Measurements from ENCODE around the gene SRPK2.

DNA sequence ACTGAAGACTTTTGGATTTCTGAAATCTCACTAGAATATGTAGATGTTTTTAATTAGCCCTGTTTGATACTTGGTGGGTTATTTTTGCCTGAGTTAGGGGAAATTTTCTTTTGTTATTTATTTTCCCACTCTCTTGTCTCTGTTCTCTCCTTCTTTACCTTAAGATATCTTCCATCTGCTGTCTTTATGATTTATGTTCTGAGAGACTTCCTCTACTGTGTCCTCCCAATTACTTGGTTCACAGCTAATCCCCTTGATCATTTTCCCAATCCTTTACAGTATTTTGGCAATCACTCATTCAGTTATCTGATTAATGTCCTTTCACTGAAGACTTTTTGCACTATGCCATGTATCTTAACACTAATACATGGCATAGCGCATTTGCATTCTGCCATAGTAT lies 49.5 kb upstream of the SRPK2 start:
- TF ChIP-seq CTCF (IDR thresholded peaks at IDR 0.05; ENCODE audit: poor library complexity, severe bottlenecking): no peak
- TF ChIP-seq TAF1 (IDR thresholded peaks at IDR 0.05; ENCODE audit: low read depth): no peak
- no peak for TF ChIP-seq POLR2AphosphoS5 (IDR thresholded peaks at IDR 0.05)
- TF ChIP-seq EZH2 (IDR thresholded peaks at IDR 0.05; ENCODE audit: borderline replicate concordance, insufficient read depth, low read length, poor library complexity, severe bottlenecking): no peak
- no peak for TF ChIP-seq MXI1 (conservative IDR thresholded peaks at IDR 0.05; ENCODE audit: poor library complexity, severe bottlenecking)
- no peak for TF ChIP-seq EP300 (conservative IDR thresholded peaks at IDR 0.05; ENCODE audit: poor library complexity, severe bottlenecking)

Measured in neural cell (in vitro differentiated cells).